NCI-H1092 treated with DMSO at 0.1 percent for 48 hours (cell line): ENCODE results near the gene PDCD1LG2.
"Not testable (repeated sequence)": the region's sequence is repeated elsewhere in the genome, so short reads cannot be mapped to it uniquely, and the experiment has no call there.

ENCODE experiments used
- DNase-seq: peaks from one replicate; lab custom pipeline; 2025; lab: John Stamatoyannopoulos, UW

The PDCD1LG2 gene

DNA sequence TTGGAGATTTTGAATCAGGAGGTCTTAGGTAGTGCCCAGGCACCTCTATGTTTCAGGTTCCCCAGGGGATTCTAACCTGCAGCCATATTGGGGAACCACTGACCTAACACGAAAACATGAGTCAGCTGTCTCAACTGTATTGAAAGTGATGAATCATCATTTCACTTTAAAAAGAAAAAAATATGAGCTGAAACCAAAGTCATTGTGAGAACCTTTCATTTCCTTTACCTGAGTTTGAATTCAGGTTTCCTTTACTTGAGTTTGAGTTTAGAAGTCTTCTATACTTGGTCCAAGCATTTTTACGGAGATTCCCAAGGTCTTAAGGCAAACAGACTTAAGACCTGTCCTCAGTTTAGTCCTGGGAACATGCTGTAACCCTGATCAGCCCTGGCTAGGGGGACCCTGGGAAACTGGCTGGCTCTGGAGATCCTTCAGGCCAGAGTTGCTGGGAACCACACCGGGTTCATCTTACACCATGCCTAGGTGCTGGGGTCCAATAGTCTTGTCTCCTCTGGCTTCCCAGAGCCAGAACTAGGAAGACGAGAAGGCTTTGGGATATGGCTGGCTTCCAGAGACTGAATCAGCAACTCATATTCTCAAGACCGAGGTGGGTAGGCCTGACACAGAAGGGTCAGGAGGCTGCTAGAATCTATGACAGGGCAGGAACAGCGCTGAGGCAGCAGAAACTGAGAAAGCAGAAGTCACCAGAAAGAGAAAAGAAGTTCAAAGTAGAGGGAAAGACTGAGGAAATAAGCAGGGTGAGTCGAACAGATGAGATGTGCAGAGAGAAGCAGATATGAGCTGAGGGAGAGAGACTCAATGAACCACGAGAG is 16.4 kb upstream of the PDCD1LG2 start:
- no peak for DNase-seq

DNA sequence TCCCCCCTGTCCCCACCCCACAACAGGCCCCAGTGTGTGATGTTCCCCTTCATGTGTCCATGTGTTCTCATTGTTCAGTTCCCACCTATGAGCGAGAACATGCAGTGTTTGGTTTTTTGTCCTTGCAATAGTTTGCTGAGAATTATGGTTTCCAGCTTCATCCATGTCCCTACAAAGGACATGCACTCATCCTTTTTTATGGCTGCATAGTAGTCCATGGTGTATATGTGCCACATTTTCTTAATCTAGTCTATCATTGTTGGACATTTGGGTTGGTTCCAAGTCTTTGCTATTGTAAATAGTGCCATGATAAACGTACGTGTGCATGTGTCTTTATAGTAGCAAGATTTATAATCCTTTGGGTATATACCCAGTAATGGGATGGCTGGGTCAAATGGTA is 15.6 kb upstream of the PDCD1LG2 start:
- DNase-seq = not testable (repeated sequence)

DNA sequence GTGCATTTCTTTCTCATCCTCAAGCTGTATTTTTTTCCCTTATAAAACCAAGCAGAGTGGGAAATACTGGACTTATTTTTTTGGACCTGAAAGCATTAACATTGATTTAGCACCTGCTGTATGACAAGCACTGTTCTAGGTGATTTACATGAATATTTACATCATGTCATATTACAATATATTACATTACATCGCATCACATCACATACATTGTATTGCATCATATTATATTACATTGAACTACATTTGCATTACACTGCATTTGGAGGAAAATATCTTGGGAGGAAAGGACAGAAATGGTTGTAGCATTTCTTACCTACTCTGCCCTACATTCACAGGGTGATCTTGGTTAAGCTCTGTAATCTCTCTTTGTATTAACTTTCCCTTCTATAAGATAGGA is 11.2 kb upstream of the PDCD1LG2 start:
- DNase-seq = no peak

DNA sequence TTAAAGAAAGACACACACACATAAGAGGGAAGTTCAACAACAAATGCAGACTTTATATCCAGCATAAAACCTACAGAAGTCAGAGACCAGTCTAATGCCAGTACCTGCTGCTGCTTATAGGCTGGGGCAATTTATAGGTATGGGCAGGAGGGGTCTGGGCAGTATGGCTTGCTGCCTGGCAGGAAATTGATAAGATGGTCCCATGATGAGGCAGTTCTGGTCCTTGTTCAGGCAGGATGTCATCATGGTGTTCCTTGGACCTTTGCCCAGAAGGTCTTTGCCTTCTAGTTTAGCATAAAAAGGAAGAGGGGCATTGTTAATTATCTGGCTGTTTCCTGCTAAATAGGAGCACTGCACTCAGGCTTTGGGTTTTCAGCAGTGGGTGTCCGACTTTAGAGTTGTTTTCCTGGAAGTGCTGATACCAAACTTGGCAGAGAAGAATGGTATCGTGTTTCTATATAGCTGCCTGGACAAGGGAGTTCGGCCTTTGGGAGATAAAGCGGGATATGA is 10.4 kb upstream of the PDCD1LG2 start:
- DNase-seq = peak; percentile 24

DNA sequence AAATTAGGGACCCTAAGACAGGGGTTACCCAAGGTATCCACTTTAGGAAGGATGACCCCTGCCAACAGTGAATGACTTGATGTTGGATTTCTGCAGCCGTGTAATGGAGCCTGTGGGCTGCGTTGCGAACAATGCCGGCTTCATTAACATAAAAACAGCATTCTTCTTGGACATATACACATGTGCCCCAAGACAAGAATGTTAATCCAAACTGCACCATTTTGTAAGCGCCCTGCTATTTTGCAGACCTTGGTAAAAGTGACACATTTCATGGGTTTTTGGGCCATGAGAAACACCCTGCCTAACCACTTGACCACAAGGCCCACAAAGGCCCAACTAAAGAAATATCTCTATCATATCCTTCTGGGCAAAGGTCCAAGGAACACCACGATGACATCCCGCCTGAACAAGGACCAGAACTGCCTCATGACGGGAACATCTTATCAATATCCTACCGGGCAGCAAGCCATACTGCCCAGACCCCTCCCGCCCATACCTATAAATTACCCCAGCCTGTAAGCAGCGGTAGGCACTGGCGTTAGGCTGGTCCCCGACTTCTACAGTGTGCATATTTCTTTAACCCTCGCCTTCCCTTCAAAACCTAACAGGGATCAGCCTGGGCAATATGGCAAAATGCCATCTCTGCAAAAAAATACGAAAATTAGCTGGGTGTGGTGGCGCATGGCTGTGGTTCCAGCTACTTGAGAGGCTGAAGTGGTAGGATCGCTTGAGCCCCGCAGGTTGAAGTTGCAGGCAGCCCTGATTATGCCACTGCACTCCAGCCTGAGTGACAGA is 9.7 kb upstream of the PDCD1LG2 start:
- peak; percentile 33 for DNase-seq

DNA sequence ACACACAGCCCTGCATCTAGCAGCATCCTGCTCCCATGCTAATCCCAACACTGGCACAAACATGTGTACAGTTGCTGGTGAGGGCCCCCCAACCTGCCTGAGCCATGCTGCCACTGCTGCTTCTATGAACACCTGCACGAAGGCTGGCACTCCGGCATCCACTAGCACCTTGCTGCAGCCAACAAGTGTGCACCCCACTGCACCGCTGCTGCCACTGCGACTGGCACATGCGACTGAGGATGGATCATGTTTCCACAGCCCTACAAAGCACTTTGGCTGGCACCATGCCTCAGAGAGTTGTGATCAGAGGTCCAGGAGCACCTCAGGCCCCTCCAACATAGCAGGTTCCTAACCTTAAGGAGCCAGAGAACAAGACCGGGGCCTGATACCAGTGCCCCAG is 7.8 kb upstream of the PDCD1LG2 start:
- DNase-seq = no peak

DNA sequence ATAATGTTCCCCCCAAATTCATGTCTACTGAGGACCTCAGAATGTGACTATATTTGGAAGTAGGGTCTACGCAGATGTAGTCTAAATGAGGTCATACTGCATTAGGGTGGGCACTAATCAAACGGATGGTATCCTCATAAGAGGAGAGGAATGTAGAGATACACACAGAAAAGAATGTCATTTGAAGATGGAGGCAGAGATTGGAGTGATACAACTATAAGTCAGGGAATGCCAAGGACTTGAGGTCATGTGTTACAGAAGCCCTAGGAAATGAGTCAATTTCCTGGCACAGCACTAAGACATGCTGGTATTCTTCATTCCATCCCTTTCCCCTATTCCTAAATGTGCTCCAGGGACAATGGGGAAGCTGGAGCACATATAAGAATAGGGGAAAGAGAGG is 758 bp upstream of the PDCD1LG2 start:
- DNase-seq = no peak

DNA sequence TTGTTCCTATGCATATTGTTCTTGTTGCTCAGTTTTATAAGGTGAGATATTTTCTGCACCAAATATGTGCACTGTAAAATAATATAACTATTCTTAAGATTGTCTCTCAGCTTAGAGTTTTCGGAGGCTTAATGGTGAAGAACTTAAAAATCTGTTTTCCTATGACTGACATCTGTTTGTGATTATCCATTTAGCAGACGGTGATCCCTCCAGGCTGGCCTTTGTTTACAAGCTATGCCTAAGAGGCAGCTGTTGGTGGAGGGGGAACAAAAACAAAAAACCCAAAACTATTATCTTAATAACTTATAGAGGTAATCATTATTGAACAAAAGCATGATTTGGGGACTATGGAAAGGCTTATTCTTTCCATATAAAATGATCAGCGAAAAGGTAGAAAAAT is 658 bp downstream of the PDCD1LG2 start:
- peak; percentile 32 for DNase-seq

DNA sequence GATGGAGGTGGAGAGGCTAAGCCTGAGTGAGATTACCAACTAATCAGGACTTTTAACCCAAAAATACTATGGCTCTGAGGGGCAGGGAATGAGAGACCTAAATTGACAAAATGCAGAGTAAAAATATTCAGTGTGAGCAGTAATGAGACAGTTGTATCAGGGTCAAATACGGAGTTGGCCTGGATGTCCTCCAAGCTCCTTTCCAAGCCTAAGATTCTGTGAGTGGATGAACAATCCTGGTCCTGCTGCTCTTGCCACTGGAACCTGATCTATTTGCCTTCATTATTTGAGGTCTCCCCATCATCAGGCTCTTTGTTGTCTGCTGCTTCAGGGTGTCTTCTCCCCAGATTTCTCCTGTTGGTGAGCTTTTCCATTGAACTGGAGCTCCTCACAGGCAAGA is 1.1 kb downstream of the PDCD1LG2 start:
- peak; percentile 46 for DNase-seq

DNA sequence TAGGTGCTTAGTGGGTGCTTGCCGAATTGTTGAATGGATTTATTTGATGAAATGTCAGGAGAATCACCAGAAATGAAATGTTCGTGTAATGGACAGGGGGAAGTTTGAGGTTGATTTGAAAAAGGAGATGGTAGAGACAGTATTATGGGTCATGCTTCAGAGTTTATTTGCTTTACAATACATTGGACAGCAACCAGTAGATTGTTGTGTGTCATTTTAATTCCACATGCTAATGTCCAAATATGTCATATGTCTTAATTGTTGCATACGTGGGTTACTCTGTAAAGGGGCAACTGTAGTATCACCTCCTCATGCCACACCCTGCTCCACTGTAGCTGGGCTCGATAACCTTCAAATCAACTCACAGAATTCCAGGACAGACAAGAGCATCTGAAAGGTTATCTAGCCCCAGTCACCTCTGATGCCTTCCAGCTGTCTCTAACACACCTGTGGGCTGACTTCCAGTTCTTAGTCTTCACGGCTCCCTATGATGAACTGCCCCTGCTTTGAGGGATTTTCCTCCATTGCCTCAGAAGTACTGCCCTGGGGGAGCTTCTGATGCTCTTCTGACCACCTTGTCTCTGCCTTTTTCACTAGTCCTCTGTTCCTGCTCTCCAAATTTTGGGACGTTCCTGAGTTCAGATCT is 1.7 kb downstream of the PDCD1LG2 start:
- DNase-seq = no peak

DNA sequence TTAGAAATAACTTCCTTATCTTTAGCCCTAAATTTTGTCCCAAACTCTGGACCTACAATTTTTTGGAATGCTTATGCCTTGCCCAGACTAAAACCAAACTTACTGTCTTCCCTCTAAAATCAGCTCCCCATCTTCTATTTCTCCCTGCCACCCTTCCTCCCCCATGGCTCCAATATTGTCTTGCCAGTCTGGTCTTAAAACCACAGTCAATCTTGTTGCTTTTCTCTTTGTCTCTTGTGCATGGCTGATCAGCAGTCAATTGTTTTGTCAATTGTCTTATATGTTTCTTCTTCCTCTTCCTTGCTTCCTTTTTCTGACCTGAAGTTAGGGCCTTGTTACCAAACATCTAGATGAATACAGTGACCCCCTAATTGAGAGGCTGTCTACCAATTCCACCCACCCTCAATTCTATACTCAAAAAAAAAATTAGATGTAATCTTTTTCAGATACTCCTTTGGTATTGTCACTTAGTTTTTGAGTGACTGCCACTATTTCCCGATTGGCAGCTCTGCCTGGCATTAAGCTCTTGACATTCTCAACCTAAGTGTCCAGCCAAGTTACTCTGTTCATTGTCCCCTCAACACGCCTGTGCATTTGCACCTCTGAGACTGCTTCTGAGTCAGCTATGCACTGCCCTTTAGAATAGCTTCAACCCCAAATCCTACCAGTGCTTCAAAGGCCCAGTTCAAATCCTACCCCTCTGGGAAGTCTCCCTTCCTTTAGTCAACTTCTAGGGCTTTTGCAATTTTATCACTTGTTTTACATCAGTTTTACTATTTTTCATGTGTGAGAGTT is 2.5 kb downstream of the PDCD1LG2 start:
- DNase-seq = no peak

DNA sequence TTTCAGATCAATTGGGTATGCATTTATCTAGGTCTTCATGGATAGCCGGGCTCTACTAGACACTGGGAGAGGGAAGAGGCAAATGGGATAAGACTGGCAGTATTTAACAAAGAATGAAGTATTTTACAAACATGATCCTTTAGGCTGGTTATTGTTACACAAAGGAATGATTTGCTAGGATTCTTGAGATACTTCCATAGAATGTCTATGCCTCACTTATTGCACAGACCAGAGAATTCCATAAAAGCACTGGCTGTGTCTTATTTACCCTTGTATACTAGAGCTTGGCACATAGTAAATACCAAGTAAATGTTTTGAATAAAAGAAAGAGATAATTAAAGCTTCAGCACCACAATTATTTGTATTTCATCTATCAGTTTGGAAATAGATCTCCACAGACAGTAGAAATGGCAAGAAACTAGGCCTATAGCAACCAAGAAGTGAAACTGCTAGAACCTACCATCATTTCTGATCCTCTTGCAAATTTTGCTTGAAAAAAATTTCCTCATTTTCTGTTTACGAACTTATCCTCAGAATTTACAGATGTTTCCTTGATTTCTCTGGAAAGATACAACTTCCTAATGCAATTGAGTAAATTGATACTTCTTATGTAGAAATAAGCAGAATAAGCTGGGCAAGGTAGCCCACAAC is 3.8 kb downstream of the PDCD1LG2 start:
- no peak for DNase-seq

DNA sequence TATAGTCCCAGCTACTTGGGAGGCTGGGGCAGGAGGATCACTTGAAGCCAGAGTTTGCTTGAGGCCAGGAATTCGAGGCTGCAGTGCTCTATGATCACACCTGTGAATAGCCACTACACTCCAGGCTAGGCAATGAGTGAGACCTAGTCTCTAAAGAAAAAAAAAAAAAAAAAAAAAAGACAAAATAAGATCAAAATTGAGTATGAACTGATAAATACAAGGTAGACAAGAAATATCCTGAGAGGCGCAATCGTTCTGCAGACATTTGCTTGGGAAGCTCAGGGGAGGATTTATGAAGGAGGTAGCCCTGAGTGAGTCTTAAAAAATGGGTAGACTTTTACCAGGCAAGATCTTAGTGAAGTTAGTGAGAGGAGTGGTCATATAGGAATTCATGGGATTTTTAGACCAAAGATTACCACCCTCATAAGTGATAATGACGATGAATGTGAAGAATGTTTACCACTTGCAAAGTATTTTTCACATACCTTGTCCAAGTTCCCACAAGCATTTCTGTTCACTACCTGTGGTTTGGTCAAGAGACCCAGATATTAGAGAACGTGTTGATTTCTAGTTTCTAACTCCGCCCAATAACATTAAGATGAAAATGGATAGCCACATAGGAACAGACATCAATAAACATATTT is 4.4 kb downstream of the PDCD1LG2 start:
- DNase-seq = no peak

DNA sequence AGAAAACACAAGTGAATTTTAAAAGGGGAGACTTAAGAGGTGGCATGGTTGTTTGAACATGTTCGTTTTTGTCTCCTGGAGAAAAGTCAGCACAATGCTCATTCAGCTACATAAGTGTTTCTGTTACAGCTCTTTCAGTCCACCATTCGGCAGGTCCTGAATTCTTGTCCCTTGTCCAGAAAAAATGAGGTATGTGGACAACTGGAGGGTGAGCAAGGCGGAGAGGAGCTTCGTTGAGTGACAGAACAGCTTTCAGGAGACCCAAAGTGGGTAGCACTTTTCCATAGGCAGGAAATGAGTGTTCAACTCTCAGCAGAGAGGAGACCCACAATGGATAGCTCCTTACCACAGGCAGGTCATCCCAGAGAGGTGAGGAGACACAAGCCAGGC is 4.9 kb downstream of the PDCD1LG2 start:
- no peak for DNase-seq

DNA sequence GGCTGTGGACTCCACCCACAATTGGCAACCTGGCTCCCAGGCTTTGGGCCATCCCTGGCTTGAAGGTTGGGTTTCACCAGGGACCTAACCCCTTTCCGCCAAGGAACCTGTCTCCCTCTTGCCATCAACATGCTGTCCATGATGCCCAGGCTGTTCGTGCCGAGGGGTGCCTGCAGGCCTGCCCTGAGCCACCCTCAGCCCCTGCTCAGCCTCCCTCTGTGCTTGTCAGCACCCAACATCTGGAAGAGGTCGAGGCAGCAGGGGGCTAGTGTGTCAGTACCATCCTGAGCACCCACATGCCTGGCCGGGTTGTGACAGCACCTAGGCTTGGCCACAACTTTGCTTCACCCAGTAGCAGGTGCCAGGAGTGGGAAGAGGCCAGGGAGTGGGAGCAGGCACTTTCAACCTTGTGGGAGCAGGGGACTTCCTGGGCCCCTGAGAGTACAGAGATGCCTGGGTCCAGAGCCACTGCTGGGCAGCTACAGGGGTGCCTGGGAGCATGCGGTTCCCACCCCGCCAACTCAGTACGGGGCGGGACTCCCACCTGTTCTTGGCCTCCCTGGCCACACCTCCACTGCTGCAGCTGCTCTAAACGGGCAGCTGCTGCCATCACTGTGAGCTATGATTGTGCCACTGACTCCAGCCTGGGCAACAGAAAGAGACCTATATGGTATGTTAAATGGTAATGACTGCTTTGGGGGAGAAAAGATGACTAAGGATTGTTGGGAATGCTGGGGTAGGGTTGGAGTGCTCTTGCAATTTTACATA is 6.3 kb downstream of the PDCD1LG2 start:
- no peak for DNase-seq

DNA sequence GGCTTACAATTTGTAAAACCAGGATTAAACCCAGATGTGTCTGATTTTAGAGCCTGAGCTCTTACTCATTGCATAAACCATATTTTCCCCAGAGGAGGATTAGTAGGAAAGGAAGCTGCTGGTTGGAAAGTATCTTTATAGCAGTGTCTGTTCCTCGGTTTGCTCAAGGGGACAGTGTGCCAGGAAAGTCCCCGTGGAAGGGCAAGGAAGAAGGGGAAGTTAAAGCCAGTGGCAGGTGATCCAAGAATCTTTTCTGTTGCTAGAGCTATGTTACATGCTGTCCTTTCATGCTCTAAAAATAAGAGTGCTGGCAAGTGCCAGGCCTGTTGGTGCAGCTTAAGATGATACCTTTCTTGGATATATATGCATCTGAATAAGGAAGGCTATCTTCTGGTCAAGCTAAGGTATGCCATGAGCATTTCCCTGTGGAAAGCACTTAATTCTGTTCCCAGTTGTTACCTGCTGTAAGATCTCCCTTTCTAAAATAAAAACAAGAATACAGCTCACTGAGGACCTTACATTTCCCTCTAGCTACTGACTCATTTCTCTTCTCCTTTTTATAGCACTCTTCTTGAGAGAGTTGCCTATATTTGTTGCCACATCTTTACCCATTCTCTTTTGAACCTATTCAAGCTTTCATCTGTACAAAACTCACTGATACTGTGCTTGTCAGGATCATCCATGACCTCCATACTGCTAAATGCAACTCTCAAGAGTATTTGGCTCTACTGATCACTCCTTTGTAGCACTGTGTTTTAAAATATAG is 8.0 kb downstream of the PDCD1LG2 start:
- no peak for DNase-seq

DNA sequence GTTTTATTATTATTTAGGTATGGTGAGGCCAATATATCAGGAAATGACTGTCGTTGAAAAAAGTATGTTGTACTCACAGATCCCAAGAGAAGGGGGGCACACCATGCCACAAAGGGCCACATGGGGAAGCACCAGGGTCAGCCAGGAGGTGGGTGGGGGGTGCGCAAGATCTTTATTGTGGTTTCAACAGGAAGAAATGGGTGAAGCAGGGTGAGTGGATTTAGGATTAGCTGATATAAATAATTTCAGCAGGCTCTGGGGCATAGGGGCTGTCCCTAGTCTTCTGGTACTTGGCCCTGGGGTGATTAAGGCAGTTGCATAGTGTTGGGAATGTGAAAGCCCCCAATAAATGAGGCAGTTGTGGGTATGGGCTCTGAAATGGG is 8.6 kb downstream of the PDCD1LG2 start:
- no peak for DNase-seq

DNA sequence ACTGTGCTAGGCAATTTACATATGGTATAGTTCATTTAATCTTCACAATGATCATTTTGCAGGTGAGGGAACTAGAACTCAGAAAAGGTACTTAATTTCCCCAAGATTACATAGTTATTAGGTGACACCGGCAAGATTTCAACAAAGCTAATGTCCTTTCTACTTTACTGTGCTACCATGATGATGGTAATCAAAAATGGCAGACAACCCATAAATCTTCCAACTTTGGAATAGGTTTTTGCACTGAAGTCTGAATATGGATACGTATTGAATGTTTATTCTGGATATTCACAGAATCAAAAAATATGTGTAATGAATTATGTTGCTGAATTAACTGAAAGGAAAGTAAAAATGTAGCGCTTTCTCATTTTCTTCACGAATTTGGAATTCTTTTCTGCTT is 13.8 kb downstream of the PDCD1LG2 start:
- DNase-seq = no peak

DNA sequence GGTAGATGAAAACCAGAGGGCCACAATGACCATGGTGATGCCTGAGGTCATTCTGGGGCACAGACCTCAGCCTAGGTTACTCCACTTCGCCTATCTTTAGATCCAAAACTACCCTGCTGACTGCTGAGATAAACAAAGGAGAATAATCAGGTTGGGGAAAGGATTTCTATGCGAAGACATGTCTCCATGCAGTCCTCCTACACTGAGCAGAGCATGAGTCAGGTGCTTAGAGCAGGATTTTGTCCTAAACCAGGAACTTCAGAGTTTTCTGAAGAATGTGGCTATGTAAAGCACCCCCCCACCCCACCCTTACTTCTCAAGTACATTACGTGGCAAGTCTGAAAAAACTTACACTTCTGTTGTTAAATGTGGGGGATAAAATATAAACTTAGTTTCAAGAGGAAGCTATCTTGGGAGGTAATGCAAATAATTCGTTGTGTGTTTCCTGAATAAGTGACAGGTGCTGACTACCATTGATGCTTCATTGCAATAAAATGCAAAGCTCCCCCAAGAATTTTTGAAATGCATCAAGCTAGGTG is 19.4 kb downstream of the PDCD1LG2 start:
- no peak for DNase-seq
